Ishikawa (cell line): Measurements from ENCODE around the gene ANKRD44.

Experiments
- CEBPB ChIP-seq: IDR thresholded peaks from 2 replicates; pipeline ENCODE4 v1.6.1; 2012
- CREB1 ChIP-seq: IDR thresholded peaks from 2 replicates; pipeline ENCODE4 v1.6.1; 2012; ENCODE audit warnings: low read depth
- EP300 ChIP-seq: IDR thresholded peaks from 2 replicates; pipeline ENCODE4 v1.6.1; 2012; ENCODE audit warnings: borderline replicate concordance
- FOXM1 ChIP-seq: IDR thresholded peaks from 2 replicates; pipeline ENCODE4 v1.6.1; 2012; ENCODE audit warnings: low read depth, borderline replicate concordance
- RAD21 ChIP-seq: IDR thresholded peaks from 2 replicates; pipeline ENCODE4 v1.6.1; 2012; ENCODE audit warnings: low read depth
- TAF1 ChIP-seq: IDR thresholded peaks from 2 replicates; pipeline ENCODE4 v1.6.1; 2012; ENCODE audit warnings: low read depth, mild to moderate bottlenecking
- YY1 ChIP-seq: IDR thresholded peaks from 2 replicates; pipeline ENCODE4 v1.6.1; 2012; ENCODE audit warnings: low read depth
- TF ChIP-seq, protein P1 (sequence below): IDR thresholded peaks from 2 replicates; pipeline ENCODE4 v1.6.1; 2012
- TF ChIP-seq, protein P2 (sequence below): IDR thresholded peaks from 2 replicates; pipeline ENCODE4 v1.6.1; 2012; ENCODE audit warnings: low read depth, mild to moderate bottlenecking
- TF ChIP-seq, protein P3 (sequence below): IDR thresholded peaks from 2 replicates; pipeline ENCODE4 v1.6.1; 2012

DNA sequence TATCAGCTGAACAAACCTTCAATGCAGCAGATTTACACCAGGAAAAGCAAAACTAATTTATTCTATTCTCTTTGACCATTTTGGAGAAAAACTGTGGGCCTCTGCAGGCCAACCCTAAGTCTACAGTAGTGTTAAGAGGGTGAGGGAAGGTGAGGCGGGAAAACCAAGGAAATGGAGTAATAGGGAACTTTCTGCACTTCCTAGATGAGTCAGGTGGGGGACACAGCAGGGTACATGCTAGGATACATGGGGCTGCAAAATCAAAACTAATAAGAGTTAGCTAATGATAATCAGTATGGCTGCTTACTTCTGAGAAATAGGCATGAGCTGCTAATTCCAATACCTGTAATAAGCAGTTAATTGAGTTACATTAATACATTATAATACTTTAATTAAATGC lies 318.1 kb downstream of the ANKRD44 start:
- TF ChIP-seq EP300 = no peak
- no peak for TF ChIP-seq TAF1
- TF ChIP-seq RAD21 = no peak
- no peak for TF ChIP-seq CREB1
- TF ChIP-seq, protein P1, sequence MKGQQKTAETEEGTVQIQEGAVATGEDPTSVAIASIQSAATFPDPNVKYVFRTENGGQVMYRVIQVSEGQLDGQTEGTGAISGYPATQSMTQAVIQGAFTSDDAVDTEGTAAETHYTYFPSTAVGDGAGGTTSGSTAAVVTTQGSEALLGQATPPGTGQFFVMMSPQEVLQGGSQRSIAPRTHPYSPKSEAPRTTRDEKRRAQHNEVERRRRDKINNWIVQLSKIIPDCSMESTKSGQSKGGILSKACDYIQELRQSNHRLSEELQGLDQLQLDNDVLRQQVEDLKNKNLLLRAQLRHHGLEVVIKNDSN = no peak
- no peak for TF ChIP-seq YY1
- TF ChIP-seq, protein P2, sequence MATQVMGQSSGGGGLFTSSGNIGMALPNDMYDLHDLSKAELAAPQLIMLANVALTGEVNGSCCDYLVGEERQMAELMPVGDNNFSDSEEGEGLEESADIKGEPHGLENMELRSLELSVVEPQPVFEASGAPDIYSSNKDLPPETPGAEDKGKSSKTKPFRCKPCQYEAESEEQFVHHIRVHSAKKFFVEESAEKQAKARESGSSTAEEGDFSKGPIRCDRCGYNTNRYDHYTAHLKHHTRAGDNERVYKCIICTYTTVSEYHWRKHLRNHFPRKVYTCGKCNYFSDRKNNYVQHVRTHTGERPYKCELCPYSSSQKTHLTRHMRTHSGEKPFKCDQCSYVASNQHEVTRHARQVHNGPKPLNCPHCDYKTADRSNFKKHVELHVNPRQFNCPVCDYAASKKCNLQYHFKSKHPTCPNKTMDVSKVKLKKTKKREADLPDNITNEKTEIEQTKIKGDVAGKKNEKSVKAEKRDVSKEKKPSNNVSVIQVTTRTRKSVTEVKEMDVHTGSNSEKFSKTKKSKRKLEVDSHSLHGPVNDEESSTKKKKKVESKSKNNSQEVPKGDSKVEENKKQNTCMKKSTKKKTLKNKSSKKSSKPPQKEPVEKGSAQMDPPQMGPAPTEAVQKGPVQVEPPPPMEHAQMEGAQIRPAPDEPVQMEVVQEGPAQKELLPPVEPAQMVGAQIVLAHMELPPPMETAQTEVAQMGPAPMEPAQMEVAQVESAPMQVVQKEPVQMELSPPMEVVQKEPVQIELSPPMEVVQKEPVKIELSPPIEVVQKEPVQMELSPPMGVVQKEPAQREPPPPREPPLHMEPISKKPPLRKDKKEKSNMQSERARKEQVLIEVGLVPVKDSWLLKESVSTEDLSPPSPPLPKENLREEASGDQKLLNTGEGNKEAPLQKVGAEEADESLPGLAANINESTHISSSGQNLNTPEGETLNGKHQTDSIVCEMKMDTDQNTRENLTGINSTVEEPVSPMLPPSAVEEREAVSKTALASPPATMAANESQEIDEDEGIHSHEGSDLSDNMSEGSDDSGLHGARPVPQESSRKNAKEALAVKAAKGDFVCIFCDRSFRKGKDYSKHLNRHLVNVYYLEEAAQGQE = no peak
- TF ChIP-seq, protein P3, sequence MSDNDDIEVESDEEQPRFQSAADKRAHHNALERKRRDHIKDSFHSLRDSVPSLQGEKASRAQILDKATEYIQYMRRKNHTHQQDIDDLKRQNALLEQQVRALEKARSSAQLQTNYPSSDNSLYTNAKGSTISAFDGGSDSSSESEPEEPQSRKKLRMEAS = no peak
- no peak for TF ChIP-seq FOXM1
- TF ChIP-seq CEBPB = no peak
